OCI-LY1 (cell line): Measurements from ENCODE around the gene SUN5.

ENCODE experiments used
- H2AFZ ChIP-seq: fragments of 200-600 bp; sonication (generic), shearing (Covaris generic); 2 replicates; pipeline ENCODE4 v1.6.0; 2014; ENCODE audit warnings: antibody characterized with exemption, mild to moderate bottlenecking, low read length
- H3F3A ChIP-seq: fragments of 200-600 bp; sonication (generic), shearing (Covaris generic); 2 replicates; pipeline ENCODE4 v1.6.0; 2014; ENCODE audit warnings: mild to moderate bottlenecking, antibody characterized with exemption, low read length, moderate library complexity; ENCODE audit not compliant: insufficient read depth
- H3K27ac ChIP-seq: fragments of 200-600 bp; sonication (generic); 2 replicates; pipeline ENCODE4 v1.5.1; 2014; ENCODE audit warnings: low read length, mixed run types, mild to moderate bottlenecking, low read depth; ENCODE audit not compliant: poor library complexity, severe bottlenecking
- H3K27me3 ChIP-seq: fragments of 200-600 bp; sonication (generic); 2 replicates; pipeline ENCODE4 v1.6.0; 2014; ENCODE audit warnings: antibody characterized with exemption, mild to moderate bottlenecking, low read length, moderate library complexity; ENCODE audit not compliant: insufficient read depth
- H3K36me3 ChIP-seq: fragments of 200-600 bp; sonication (generic); 2 replicates; pipeline ENCODE4 v1.6.1; 2014; ENCODE audit warnings: mild to moderate bottlenecking, antibody characterized with exemption, low read length, moderate library complexity, mixed read lengths; ENCODE audit not compliant: insufficient read depth
- H3K4me1 ChIP-seq: fragments of 200-600 bp; sonication (generic); 2 replicates; pipeline ENCODE4 v1.5.1; 2014; ENCODE audit warnings: mild to moderate bottlenecking, low read length, moderate library complexity; ENCODE audit not compliant: insufficient read depth, severe bottlenecking
- H3K4me2 ChIP-seq: fragments of 200-600 bp; sonication (generic), shearing (Covaris generic); 2 replicates; pipeline ENCODE4 v1.6.1; 2014; ENCODE audit warnings: low read length
- H3K4me3 ChIP-seq: fragments of 200-600 bp; sonication (generic); 2 replicates; pipeline ENCODE4 v1.5.1; 2014; ENCODE audit warnings: low read length, low read depth, mild to moderate bottlenecking, mixed read lengths; ENCODE audit not compliant: poor library complexity, severe bottlenecking
- H3K79me2 ChIP-seq: fragments of 200-600 bp; shearing (Covaris generic); 2 replicates; pipeline ENCODE4 v1.6.1; 2016; ENCODE audit warnings: mixed run types, low read length, mixed read lengths; ENCODE audit not compliant: insufficient read depth
- H3K9ac ChIP-seq: fragments of 200-600 bp; sonication (generic), shearing (Covaris generic); 2 replicates; pipeline ENCODE4 v1.6.1; 2014; ENCODE audit warnings: mild to moderate bottlenecking, low read length, mixed read lengths
- H3K9me2 ChIP-seq: fragments of 200-600 bp; sonication (generic), shearing (Covaris generic); 2 replicates; pipeline ENCODE4 v1.6.1; 2014; ENCODE audit warnings: low read depth, mild to moderate bottlenecking, low read length, mixed read lengths
- H3K9me3 ChIP-seq: fragments of 200-600 bp; shearing (Covaris generic); 2 replicates; pipeline ENCODE4 v1.6.1; 2014; ENCODE audit warnings: low read length, mixed read lengths
- H4K20me1 ChIP-seq: fragments of 200-600 bp; sonication (generic), shearing (Covaris generic); 2 replicates; pipeline ENCODE4 v1.6.0; 2016; ENCODE audit warnings: mild to moderate bottlenecking, low read length; ENCODE audit not compliant: insufficient read depth
- CTCF ChIP-seq: fragments of 200-600 bp; sonication (generic), shearing (Covaris generic); IDR thresholded peaks from 2 replicates; pipeline ENCODE4 v1.5.1; 2017; ENCODE audit warnings: mild to moderate bottlenecking, antibody characterized with exemption, low read length, moderate library complexity, mixed read lengths
- EZH2 ChIP-seq: fragments of 200-600 bp; sonication (generic), shearing (Covaris generic); IDR thresholded peaks from 2 replicates; pipeline ENCODE4 v1.8.0; 2017; ENCODE audit warnings: borderline replicate concordance, mixed run types, mild to moderate bottlenecking, antibody characterized with exemption, low read length, moderate library complexity, mixed read lengths

Gene SUN5

DNA sequence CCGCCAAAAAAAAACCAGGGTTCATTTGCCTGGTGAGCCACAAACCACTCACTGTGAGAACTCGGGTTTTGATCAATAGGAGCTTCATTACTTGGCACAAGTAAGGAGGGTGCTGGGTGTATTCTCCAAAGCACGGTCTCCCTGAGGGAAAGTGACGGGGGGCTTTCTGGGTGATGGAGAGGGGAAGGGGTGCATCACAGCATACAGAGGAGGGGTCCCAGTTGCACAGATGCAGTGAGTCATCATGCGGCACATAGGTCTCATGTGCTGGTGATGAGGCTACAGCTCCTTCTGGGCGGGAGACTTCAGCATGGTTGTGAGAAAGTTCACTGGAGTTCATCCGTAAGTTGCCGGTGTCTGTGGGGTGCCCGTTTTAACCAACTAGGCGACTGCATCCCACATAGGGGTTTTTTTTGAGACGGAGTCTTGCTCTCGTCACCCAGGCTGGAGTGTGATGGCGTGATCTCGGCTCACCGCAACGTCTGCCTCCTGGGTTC is 36.2 kb downstream of the SUN5 start:
- Histone ChIP-seq H3K9me2 (no peaks in the 10 kb centered on the region), H2AFZ (no peak overlapping the region), H3F3A (no peaks in the 10 kb centered on the region), H3K27me3 (peaks cover 3% of the 10 kb centered on the region; the same call in 1 of the 2 replicates), H3K4me3 (no peak overlapping the region), H3K36me3 (no peaks in the 10 kb centered on the region), H3K9me3 (no peaks in the 10 kb centered on the region), H3K27ac (no peak overlapping the region), H4K20me1 (no peaks in the 10 kb centered on the region), H3K79me2 (no peaks in the 10 kb centered on the region), H3K9ac (no peak overlapping the region), H3K4me2 (no peak overlapping the region), H3K4me1 (peaks cover 16% of the 10 kb centered on the region)
- TF ChIP-seq EZH2 = no peak
- TF ChIP-seq CTCF = no peak

GRCh38 chr20:32966881-32967781 is 37.1 kb downstream of the SUN5 start:
- no peak for TF ChIP-seq EZH2
- TF ChIP-seq CTCF = no peak
- Histone ChIP-seq H3K27me3 (peaks cover 3% of the 10 kb centered on the region; the same call in 1 of the 2 replicates), H3K9ac (no peak overlapping the region), H3K4me2 (no peak overlapping the region), H4K20me1 (no peaks in the 10 kb centered on the region), H3K79me2 (no peaks in the 10 kb centered on the region), H3K27ac (no peak overlapping the region), H3F3A (no peaks in the 10 kb centered on the region), H3K4me3 (no peak overlapping the region), H3K9me3 (no peaks in the 10 kb centered on the region), H3K36me3 (no peaks in the 10 kb centered on the region), H2AFZ (no peak overlapping the region), H3K4me1 (peaks cover 10% of the 10 kb centered on the region), H3K9me2 (no peaks in the 10 kb centered on the region)

DNA sequence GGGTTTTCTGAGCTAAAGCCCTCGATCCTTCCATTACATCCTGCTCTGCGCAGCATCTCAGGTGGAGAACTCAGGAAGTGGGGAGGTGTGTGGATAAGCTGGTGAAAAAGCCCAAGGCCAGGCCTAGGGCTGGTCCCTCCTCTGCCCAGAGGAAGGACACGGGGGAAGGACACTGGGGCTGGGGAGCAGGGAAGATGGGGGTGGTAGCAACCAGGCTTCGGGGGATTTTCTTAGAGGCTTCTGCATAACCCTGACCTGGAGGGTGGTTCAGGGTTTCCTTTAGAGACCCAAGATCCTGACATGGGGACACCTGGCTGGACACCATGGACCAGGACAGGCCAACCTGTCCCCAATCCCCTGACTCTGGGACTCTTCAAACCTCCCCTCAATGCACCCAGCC is 37.9 kb downstream of the SUN5 start:
- Histone ChIP-seq H2AFZ (no peak overlapping the region), H3F3A (no peaks in the 10 kb centered on the region), H3K9me2 (no peaks in the 10 kb centered on the region), H3K4me3 (no peak overlapping the region), H4K20me1 (no peaks in the 10 kb centered on the region), H3K36me3 (no peaks in the 10 kb centered on the region), H3K9me3 (no peaks in the 10 kb centered on the region), H3K79me2 (no peaks in the 10 kb centered on the region), H3K27me3 (peaks cover 3% of the 10 kb centered on the region; the same call in 1 of the 2 replicates), H3K4me1 (peaks cover 3% of the 10 kb centered on the region), H3K27ac (no peak overlapping the region), H3K4me2 (no peak overlapping the region), H3K9ac (no peak overlapping the region)
- TF ChIP-seq CTCF (no peak), EZH2 (no peak)
